Measurements from ENCODE around the gene SETD3. TPM values are rescaled to one million over a fixed set of nuclear protein-coding genes. Genes with fewer than 3 reads are reported as not detected.

SETD3 gene
- total RNA-seq (10 to 100 TPM; 24.9 to 32.7 (median 28.3) TPM), polyA plus RNA-seq (10 to 100 TPM; 14.0 to 24.5 TPM)

DNA sequence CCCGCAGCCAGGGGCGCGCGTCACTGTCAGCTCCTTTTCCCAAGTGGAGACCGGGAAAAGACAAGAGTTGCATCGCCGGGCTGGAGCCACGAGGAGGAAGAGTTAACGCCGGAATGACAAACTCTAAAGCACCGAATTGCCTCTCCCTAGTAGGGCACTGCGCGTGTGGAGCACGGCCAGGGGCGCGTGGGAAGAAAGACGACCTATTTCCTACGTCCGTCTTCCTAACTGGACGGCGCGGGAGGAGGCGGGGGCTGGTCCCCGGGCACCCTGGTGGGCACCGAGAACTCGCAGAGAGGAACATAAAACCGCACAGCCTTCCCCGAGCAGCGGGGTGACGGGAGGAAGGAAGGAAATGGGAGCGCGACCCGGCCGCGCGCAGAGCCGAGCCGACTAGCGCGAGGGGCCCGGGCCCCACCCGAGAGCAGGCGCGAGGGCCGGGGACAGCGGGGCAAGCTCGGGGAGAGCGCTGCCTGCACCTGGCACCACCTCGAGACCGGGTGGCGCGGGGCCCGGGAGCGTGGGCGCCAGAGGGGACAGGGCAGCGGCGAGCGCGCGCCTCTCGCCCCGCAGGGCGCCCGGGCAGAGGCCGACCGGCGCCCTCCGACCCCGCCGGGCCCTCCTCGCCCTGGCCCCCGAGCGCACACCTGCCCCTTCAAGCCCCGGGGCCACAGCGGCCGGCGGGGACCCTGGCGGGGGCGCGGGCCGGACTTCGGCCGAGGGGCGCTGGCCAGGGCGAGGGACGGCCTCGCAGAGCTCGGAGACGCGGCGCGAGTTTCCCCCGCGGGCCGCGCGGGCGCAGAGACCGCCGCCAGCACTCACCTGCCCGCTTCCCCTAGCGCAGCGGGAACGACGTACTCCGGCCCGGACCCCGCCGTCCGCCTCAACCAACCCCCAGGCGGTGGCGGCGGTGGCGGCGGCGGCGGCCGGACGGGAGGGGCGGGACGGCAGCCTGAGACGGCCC, at the start of gene SETD3:
SETD3 (minus strand) TSS at position 954 of the 964 bp plus-strand sequence. CDS start 15,054 bp downstream, outside the sequence.
- Histone ChIP-seq H3K9me3 (no peaks in the 10 kb centered on the region), H3K4me3 (peak within 1 kb of the TSS; percentile 81 to 92 (median 87)), H3K27me3 (no peaks in the 10 kb centered on the region), H3K27ac (peak within 1 kb of the TSS; percentile 69 to 87 (median 82)), H3K4me1 (peaks cover 20 to 50% (median 34%) of the 10 kb centered on the region in 3 donors), H3K36me3 (no peaks in the 10 kb centered on the region)
- ATAC-seq (peak in 2 of 4 donors; percentile 0 to 1), FAIRE-seq (no peak), DNase-seq (peak; percentile 56 to 82 (median 63))
- intact Hi-C loops (cut with DNase I): no loop called here
- WGBS, 2 donors: 1% methylated on average over 55 to 122 of the region's 122 CpGs
- TF ChIP-seq, protein P1, sequence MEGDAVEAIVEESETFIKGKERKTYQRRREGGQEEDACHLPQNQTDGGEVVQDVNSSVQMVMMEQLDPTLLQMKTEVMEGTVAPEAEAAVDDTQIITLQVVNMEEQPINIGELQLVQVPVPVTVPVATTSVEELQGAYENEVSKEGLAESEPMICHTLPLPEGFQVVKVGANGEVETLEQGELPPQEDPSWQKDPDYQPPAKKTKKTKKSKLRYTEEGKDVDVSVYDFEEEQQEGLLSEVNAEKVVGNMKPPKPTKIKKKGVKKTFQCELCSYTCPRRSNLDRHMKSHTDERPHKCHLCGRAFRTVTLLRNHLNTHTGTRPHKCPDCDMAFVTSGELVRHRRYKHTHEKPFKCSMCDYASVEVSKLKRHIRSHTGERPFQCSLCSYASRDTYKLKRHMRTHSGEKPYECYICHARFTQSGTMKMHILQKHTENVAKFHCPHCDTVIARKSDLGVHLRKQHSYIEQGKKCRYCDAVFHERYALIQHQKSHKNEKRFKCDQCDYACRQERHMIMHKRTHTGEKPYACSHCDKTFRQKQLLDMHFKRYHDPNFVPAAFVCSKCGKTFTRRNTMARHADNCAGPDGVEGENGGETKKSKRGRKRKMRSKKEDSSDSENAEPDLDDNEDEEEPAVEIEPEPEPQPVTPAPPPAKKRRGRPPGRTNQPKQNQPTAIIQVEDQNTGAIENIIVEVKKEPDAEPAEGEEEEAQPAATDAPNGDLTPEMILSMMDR (IDR thresholded peaks at IDR 0.05): no peak

DNA sequence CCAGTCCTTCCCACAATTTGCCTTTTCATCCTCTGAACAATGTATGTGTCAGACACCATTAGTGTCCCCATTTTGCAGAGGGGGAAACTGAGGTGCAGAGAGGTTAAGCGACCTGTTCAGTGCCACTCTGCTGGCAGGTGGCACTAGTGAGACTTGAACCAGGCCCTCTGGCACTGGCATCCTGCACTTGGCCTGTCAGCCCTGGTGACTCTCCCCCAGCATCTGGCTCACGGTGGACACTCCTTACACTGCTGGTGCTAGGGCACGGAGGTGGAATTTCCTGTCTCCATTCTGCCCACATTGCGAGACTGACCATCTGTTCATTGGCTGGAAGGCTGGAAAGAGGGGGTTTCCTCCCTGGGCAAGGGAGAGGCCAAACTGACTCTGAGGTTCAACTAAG, 49.2 kb upstream of the SETD3 start:
- Histone ChIP-seq H3K27me3 (no peaks in the 10 kb centered on the region), H3K9me3 (no peaks in the 10 kb centered on the region), H3K36me3 (no peaks in the 10 kb centered on the region), H3K27ac (no peak overlapping the region), H3K4me1 (no peaks in the 10 kb centered on the region), H3K4me3 (no peak overlapping the region)
- WGBS, 2 donors: 77 to 79% methylated on average over 4 of the region's 4 CpGs
- TF ChIP-seq, protein P1 (IDR thresholded peaks at IDR 0.05): no peak
- no peak for FAIRE-seq
- DNase-seq: peak in 1 of 6 donors; percentile 34
- peak in 3 of 4 donors; percentile 28 to 55 (median 29) for ATAC-seq
- intact Hi-C loops (cut with DNase I): loop anchor here in 1 of 3 donors (10.0 kb wide), 1 partner anchor 105 kb away; no protein-coding TSS in a partner anchor

DNA sequence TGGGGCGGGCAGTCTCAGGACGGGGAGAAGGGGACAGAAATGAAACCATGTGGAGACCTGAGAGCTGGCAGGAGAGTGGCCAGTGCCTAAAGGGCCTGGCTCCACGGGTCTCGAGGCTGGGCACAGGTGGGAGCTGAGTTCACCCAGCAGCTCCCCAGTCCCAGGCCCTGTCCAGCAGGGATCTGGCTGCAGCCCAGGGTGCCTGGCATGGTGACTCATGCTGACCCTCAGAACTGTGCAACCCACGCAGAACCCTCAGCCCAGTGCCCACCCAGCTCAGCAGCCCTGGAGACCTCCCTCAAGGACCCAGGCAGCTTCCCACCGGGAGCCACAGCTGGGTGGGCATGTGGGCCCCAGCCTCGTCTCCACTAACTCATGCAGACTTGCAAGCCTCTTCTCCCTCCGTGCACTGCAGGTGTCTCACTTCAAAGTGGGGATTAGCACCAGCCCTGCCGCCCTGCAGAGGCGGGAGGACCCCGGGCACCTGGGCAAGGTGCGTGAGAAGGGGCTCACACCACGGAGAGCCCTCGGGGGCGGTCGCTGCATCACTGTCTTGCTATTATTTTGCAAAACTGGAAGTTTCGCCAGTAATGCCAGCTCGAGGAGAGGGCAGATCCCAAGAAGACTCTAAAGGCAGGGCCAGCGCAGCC, 46.9 kb upstream of the SETD3 start:
- 80 to 85% methylated on average over 19 of the region's 19 CpGs for WGBS, 2 donors
- H3K4me1 ChIP-seq: no peaks in the 10 kb centered on the region
- H3K27me3 ChIP-seq: no peaks in the 10 kb centered on the region
- no peaks in the 10 kb centered on the region for H3K9me3 ChIP-seq
- ATAC-seq (no peak), FAIRE-seq (no peak), DNase-seq (peak in 1 of 6 donors; percentile 54)
- intact Hi-C loops (cut with DNase I): loop anchor here in 1 of 3 donors (10.0 kb wide), 1 partner anchor 107 kb away; no protein-coding TSS in a partner anchor
- H3K27ac ChIP-seq: no peak overlapping the region
- H3K4me3 ChIP-seq: no peak overlapping the region
- TF ChIP-seq, protein P1 (IDR thresholded peaks at IDR 0.05): no peak
- H3K36me3 ChIP-seq: no peaks in the 10 kb centered on the region

DNA sequence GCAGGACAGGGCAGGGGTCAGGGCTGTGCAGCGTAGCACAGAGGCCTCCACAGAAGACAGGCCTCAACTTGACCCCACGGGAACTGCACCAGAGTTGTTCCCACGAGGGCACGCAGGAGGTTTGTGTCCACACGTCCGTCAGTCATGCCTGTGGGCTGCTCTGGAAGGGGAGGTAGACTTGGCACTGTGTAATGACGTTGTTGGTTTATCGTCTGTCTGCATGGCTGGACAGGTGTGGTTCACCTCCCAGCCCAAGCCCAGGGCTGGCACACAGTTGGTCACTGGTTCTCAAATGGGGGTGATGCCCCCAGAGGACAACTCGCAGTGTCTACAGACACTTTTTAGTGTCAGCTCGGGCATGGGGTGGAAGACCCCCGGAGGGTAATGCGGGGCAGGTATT, 46.4 kb upstream of the SETD3 start:
- 67 to 68% methylated on average over 11 to 12 of the region's 12 CpGs for WGBS, 2 donors
- Histone ChIP-seq H3K4me3 (no peak overlapping the region), H3K27me3 (no peaks in the 10 kb centered on the region), H3K27ac (no peak overlapping the region), H3K36me3 (no peaks in the 10 kb centered on the region), H3K9me3 (no peaks in the 10 kb centered on the region), H3K4me1 (no peaks in the 10 kb centered on the region)
- no peak for ATAC-seq
- intact Hi-C loops (cut with DNase I): loop anchor here in 1 of 3 donors (10.0 kb wide), 1 partner anchor 108 kb away; no protein-coding TSS in a partner anchor
- FAIRE-seq: no peak
- no peak for DNase-seq
- TF ChIP-seq, protein P1 (IDR thresholded peaks at IDR 0.05): no peak
